HCT116 (cell line): Measurements from ENCODE around the gene ZSWIM6. TPM values are rescaled to one million over a fixed set of nuclear protein-coding genes. Genes with fewer than 3 reads are reported as not detected.

Experiments used
- ATAC-seq: fragments of 200-7000 bp; cut with Tn5 transposase; 2 replicates; pipeline ENCODE4 v1.9.1; 2020; ENCODE audit warnings: mild to moderate bottlenecking, moderate library complexity
- BruUV-seq: library from RNA; stranded (reverse); fragments of 400-500 nt; replicated peaks from 2 replicates; lab custom pipeline; 2021; lab: Mats Ljungman, UMichigan
- CTCF ChIA-PET: fragments of 300-600 bp; sonication (Branson Sonifier 250); formaldehyde crosslinking; loops from one replicate; lab custom pipeline; 2021; ENCODE audit warnings: antibody characterized with exemption; lab: Charles Lee
- POLR2A ChIA-PET: fragments of 300-600, 350-600 bp; sonication (Branson Sonifier 250); formaldehyde crosslinking; loops from one replicate; lab custom pipeline; 2021; ENCODE audit warnings: antibody characterized with exemption; lab: Charles Lee
- RAD21 ChIA-PET, 2 experiments: fragments of 300-600 bp; sonication (Branson Sonifier 250); formaldehyde crosslinking; loops; one replicate each; lab custom pipeline; 2023; ENCODE audit warnings: low total read pairs in 2 of 2; ENCODE audit not compliant: uncharacterized antibody in 2 of 2, unreplicated experiment in 2 of 2, low non-redundant PET in 1 of 2; lab: Charles Lee
- DNase-seq: peaks from one replicate; pipeline ENCODE4 v3.0.0-alpha.2; 2010; ENCODE audit warnings: low read depth, low spot score
- H2AFZ ChIP-seq: fragments of 200-600 bp; shearing (Covaris generic), sonication (generic); 2 replicates; pipeline ENCODE4 v1.6.1; 2017; ENCODE audit warnings: low read depth, mixed run types, mixed read lengths, antibody characterized with exemption, low read length; ENCODE audit not compliant: poor library complexity, severe bottlenecking
- H3K27ac ChIP-seq: 2 replicates; pipeline ENCODE4 v1.5.1; 2012; ENCODE audit warnings: low read depth, low read length
- H3K27me3 ChIP-seq: fragments of 200-600 bp; sonication (generic); 2 replicates; pipeline ENCODE4 v1.6.1; 2016; ENCODE audit warnings: mixed run types, low read length, mixed read lengths; ENCODE audit not compliant: insufficient read depth
- H3K36me3 ChIP-seq, 2 experiments: fragments of 200-500 bp in 1 of 2; fragments of 200-600 bp in 1 of 2; sonication (Bioruptor generic) in 1 of 2; sonication (generic) in 1 of 2; 2 replicates each; pipeline versions ENCODE4 v1.5.1 to v1.6.1; 2014 to 2016; ENCODE audit warnings: low read length in 2 of 2, inconsistent platforms in 1 of 2, mixed read lengths in 1 of 2, mixed run types in 1 of 2; ENCODE audit not compliant: insufficient read depth in 2 of 2, control insufficient read depth in 1 of 2
- H3K4me1 ChIP-seq, 2 experiments: fragments of 200-600 bp in 1 of 2; sonication (generic) in 1 of 2; 2 replicates each; pipeline versions ENCODE4 v1.5.1 to v1.6.1; 2012 to 2017; ENCODE audit warnings: low read length in 2 of 2, inconsistent platforms in 1 of 2, mild to moderate bottlenecking in 1 of 2, mixed read lengths in 1 of 2, mixed run types in 1 of 2, moderate library complexity in 1 of 2; ENCODE audit not compliant: insufficient read depth in 2 of 2, control insufficient read depth in 1 of 2
- H3K4me2 ChIP-seq: fragments of 200-600 bp; sonication (generic); 2 replicates; pipeline ENCODE4 v1.6.1; 2017; ENCODE audit warnings: mixed run types, low read length, mixed read lengths
- H3K4me3 ChIP-seq, 2 experiments: fragments of 200-600 bp in 1 of 2; sonication (generic) in 1 of 2; replicated peaks in 1 of 2; 2 replicates each; pipeline ENCODE4 v1.5.1; 2011 to 2016; ENCODE audit warnings: low read length in 2 of 2, control low read depth in 1 of 2, low read depth in 1 of 2, mild to moderate bottlenecking in 1 of 2, mixed read lengths in 1 of 2, mixed run types in 1 of 2
- H3K79me2 ChIP-seq: fragments of 200-600 bp; sonication (generic); 2 replicates; pipeline ENCODE4 v1.6.1; 2017; ENCODE audit warnings: mild to moderate bottlenecking, mixed run types, low read length, moderate library complexity, mixed read lengths; ENCODE audit not compliant: insufficient read depth
- H3K9ac ChIP-seq: fragments of 200-600 bp; sonication (generic); 2 replicates; pipeline ENCODE4 v1.6.1; 2016; ENCODE audit warnings: low read length, mixed read lengths
- H3K9me2 ChIP-seq: fragments of 200-600 bp; sonication (generic), shearing (Covaris generic); 2 replicates; pipeline ENCODE4 v1.6.1; 2017; ENCODE audit warnings: mixed run types, mild to moderate bottlenecking, moderate library complexity; ENCODE audit not compliant: insufficient read depth
- H3K9me3 ChIP-seq, 2 experiments: fragments of 200-500 bp in 1 of 2; fragments of 200-600 bp in 1 of 2; sonication (Bioruptor generic) in 1 of 2; sonication (generic) in 1 of 2; 2 replicates each; pipeline ENCODE4 v1.6.1; 2014 to 2017; ENCODE audit warnings: low read length in 2 of 2, mixed read lengths in 2 of 2, inconsistent platforms in 1 of 2, low read depth in 1 of 2, mild to moderate bottlenecking in 1 of 2, mixed run types in 1 of 2, moderate library complexity in 1 of 2; ENCODE audit not compliant: control insufficient read depth in 1 of 2, insufficient read depth in 1 of 2
- H4K20me1 ChIP-seq: fragments of 200-600 bp; sonication (generic), shearing (Covaris generic); 2 replicates; pipeline ENCODE4 v1.6.1; 2017; ENCODE audit warnings: mixed run types, mild to moderate bottlenecking, moderate library complexity; ENCODE audit not compliant: insufficient read depth
- CBX3 ChIP-seq: IDR thresholded peaks from 2 replicates; pipeline ENCODE4 v1.6.1; 2012; ENCODE audit warnings: low read depth
- CTCF ChIP-seq, 3 experiments: fragments of 200-600 bp in 1 of 3; sonication (generic) in 1 of 3; IDR thresholded peaks in 2 of 3; conservative IDR thresholded peaks in 1 of 3; 2 replicates each; pipeline ENCODE4 v1.5.1; 2012 to 2017; ENCODE audit warnings: low read depth in 2 of 3, low read length in 2 of 3, antibody characterized with exemption in 1 of 3, borderline replicate concordance in 1 of 3, control low read depth in 1 of 3, mild to moderate bottlenecking in 1 of 3, mixed read lengths in 1 of 3, mixed run types in 1 of 3, moderate library complexity in 1 of 3; ENCODE audit not compliant: insufficient read depth in 1 of 3
- EGR1 ChIP-seq: IDR thresholded peaks from 2 replicates; pipeline ENCODE4 v1.6.1; 2012; ENCODE audit warnings: low read depth
- JUND ChIP-seq: IDR thresholded peaks from 2 replicates; pipeline ENCODE4 v1.6.1; 2012
- POLR2A ChIP-seq: IDR thresholded peaks from 2 replicates; pipeline ENCODE4 v1.7.0; 2011; ENCODE audit warnings: borderline replicate concordance; ENCODE audit not compliant: insufficient read depth, insufficient read length; ENCODE audit errors: extremely low read depth
- POLR2AphosphoS5 ChIP-seq: IDR thresholded peaks from 2 replicates; pipeline ENCODE4 v1.6.1; 2011; ENCODE audit warnings: mild to moderate bottlenecking, low read depth, low read length, moderate library complexity
- RAD21 ChIP-seq: IDR thresholded peaks from 2 replicates; pipeline ENCODE4 v1.6.1; 2012; ENCODE audit warnings: low read depth, mild to moderate bottlenecking
- SP1 ChIP-seq: IDR thresholded peaks from 2 replicates; pipeline ENCODE4 v1.6.1; 2012; ENCODE audit warnings: low read depth
- YY1 ChIP-seq: IDR thresholded peaks from 2 replicates; pipeline ENCODE4 v1.6.1; 2011; ENCODE audit warnings: low read length, low read depth, moderate library complexity, mild to moderate bottlenecking; ENCODE audit not compliant: insufficient replicate concordance; ENCODE audit errors: extremely low read depth
- ZBTB33 ChIP-seq: IDR thresholded peaks from 2 replicates; pipeline ENCODE4 v1.6.1; 2011; ENCODE audit warnings: mild to moderate bottlenecking, low read length, moderate library complexity; ENCODE audit not compliant: insufficient replicate concordance; ENCODE audit errors: extremely low read depth
- ZFX ChIP-seq: fragments of 450-650 bp; IDR thresholded peaks from 2 replicates; pipeline ENCODE4 v1.6.1; 2017
- intact Hi-C: fragments of 100-400 bp; cut with micrococcal nuclease; formaldehyde crosslinking; loops from 2 replicates; pipeline ENCODE4 v1.10.0; 2022
- total RNA-seq: library from RNA; stranded (reverse); gene quantifications from one replicate; pipeline ENCODE4 v1.2.1, GENCODE V29; 2021; ENCODE audit not compliant: unreplicated experiment
- TF ChIP-seq, protein P1 (sequence below): IDR thresholded peaks from 2 replicates; pipeline ENCODE4 v1.6.1; 2012

Gene ZSWIM6
- total RNA-seq, 1 experiment from 2014 or later, result 7.4 TPM

- TF ChIP-seq CBX3, result no peak
- TF ChIP-seq, protein P1, sequence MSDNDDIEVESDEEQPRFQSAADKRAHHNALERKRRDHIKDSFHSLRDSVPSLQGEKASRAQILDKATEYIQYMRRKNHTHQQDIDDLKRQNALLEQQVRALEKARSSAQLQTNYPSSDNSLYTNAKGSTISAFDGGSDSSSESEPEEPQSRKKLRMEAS, result no peak
- no peak for TF ChIP-seq ZBTB33
- TF ChIP-seq SP1, result no peak
- no peak for TF ChIP-seq JUND
- no peak for TF ChIP-seq ZFX
- TF ChIP-seq POLR2AphosphoS5, result no peak
- no peak for TF ChIP-seq YY1
- no peak for TF ChIP-seq RAD21
- no peak for TF ChIP-seq CTCF (IDR thresholded peaks at IDR 0.05 in 2 of 3, conservative IDR thresholded peaks at IDR 0.05 in 1 of 3; ENCODE audit: borderline replicate concordance in 1 of 3, insufficient read depth in 1 of 3, low read depth in 2 of 3, low read length in 2 of 3)
- TF ChIP-seq POLR2A, result no peak
- no peak for TF ChIP-seq EGR1
- Histone ChIP-seq H3K9me3 (no peaks in the 10 kb centered on the region), H3K9me2 (no peaks in the 10 kb centered on the region), H3K27ac (no peak overlapping the region), H3K27me3 (no peaks in the 10 kb centered on the region; the same call in 1 of the 2 replicates), H3K4me1 (no peaks in the 10 kb centered on the region), H3K4me2 (no peak overlapping the region), H3K9ac (no peak overlapping the region), H4K20me1 (no peaks in the 10 kb centered on the region), H3K36me3 (no peaks in the 10 kb centered on the region), H3K4me3 (no peak overlapping the region), H3K79me2 (no peaks in the 10 kb centered on the region), H2AFZ (no peak overlapping the region)
- CTCF ChIA-PET, result no interaction called here
- POLR2A ChIA-PET, result no interaction called here
- RAD21 ChIA-PET, result no interaction called here
- no TSS peak for BruUV-seq
- ATAC-seq, result no peak
- intact Hi-C loops, result no loop called here
- DNase-seq, result no peak
Measured at GRCh38 chr5:61591859-61592258, 259.8 kb downstream of the ZSWIM6 start.
